Liver (tissue), 9 donors: ENCODE measurements around the gene GNB1L. TPM values are rescaled to one million over a fixed set of nuclear protein-coding genes. Genes with fewer than 3 reads are reported as not detected.
A peak's percentile ranks its signal among the peaks of the same experiment; 100 is the strongest.

Experiments used
- DNase-seq: peaks from one replicate; pipeline ENCODE4 v3.0.0-alpha.2; 2017; ENCODE audit warnings: low spot score
- H3K27ac ChIP-seq, 2 donors: one replicate each; pipeline ENCODE4 v1.7.0; 2013; ENCODE audit warnings: inconsistent platforms in 2 of 2, low read length in 2 of 2, control low read depth in 1 of 2, low read depth in 1 of 2, mild to moderate bottlenecking in 1 of 2
- H3K27me3 ChIP-seq, 4 donors: one replicate each; pipeline versions ENCODE4 v1.6.1 to v1.7.0; 2013; ENCODE audit warnings: low read length in 3 of 4, inconsistent platforms in 1 of 4, mild to moderate bottlenecking in 1 of 4, moderate library complexity in 1 of 4; ENCODE audit not compliant: control insufficient read depth in 4 of 4, insufficient read depth in 4 of 4
- H3K36me3 ChIP-seq, 4 donors: one replicate each; pipeline versions ENCODE4 v1.6.1 to v1.7.0; 2013; ENCODE audit warnings: low read length in 3 of 4, mild to moderate bottlenecking in 3 of 4, low read depth in 1 of 4, moderate library complexity in 1 of 4; ENCODE audit not compliant: control insufficient read depth in 4 of 4, insufficient read depth in 3 of 4
- H3K4me1 ChIP-seq, 4 donors: one replicate each; pipeline versions ENCODE4 v1.6.1 to v1.7.0; 2013; ENCODE audit warnings: low read length in 3 of 4, mild to moderate bottlenecking in 3 of 4, moderate library complexity in 1 of 4; ENCODE audit not compliant: control insufficient read depth in 4 of 4, insufficient read depth in 4 of 4
- H3K4me3 ChIP-seq, 3 donors: one replicate each; pipeline versions ENCODE4 v1.6.1 to v1.7.0; 2013; ENCODE audit warnings: low read length in 3 of 3, control low read depth in 1 of 3, low read depth in 1 of 3, mild to moderate bottlenecking in 1 of 3
- H3K9ac ChIP-seq, 2 donors: one replicate each; pipeline ENCODE4 v1.7.0; 2013; ENCODE audit warnings: low read length in 2 of 2, mild to moderate bottlenecking in 2 of 2, moderate library complexity in 2 of 2, control low read depth in 1 of 2, low read depth in 1 of 2
- H3K9me3 ChIP-seq, 4 donors: one replicate each; pipeline versions ENCODE4 v1.6.1 to v1.7.0; 2013; ENCODE audit warnings: low read length in 3 of 4; ENCODE audit not compliant: control insufficient read depth in 4 of 4
- EGR1 ChIP-seq, 2 donors: IDR thresholded peaks; 2 replicates each; pipeline ENCODE4 v1.6.1; 2016 to 2018; ENCODE audit warnings: antibody characterized with exemption in 2 of 2, low read depth in 2 of 2
- FOXA1 ChIP-seq: IDR thresholded peaks from 2 replicates; pipeline ENCODE4 v1.6.1; 2016; ENCODE audit warnings: antibody characterized with exemption
- HNF4A ChIP-seq, 2 donors: conservative IDR thresholded peaks; 2 replicates each; pipeline ENCODE4 v1.6.1; 2016; ENCODE audit warnings: antibody characterized with exemption in 2 of 2, mild to moderate bottlenecking in 2 of 2
- HNF4G ChIP-seq: IDR thresholded peaks from 2 replicates; pipeline ENCODE4 v1.6.1; 2016; ENCODE audit warnings: antibody characterized with exemption
- JUND ChIP-seq, 2 donors: IDR thresholded peaks; 2 replicates each; pipeline ENCODE4 v1.6.1; 2016; ENCODE audit warnings: antibody characterized with exemption in 2 of 2
- RAD21 ChIP-seq, 2 donors: IDR thresholded peaks; 2 replicates each; pipeline ENCODE4 v1.6.1; 2016; ENCODE audit warnings: antibody characterized with exemption in 2 of 2, mild to moderate bottlenecking in 2 of 2
- RXRA ChIP-seq, 2 donors: IDR thresholded peaks; 2 replicates each; pipeline ENCODE4 v1.6.1; 2017 to 2018; ENCODE audit warnings: antibody characterized with exemption in 2 of 2, mild to moderate bottlenecking in 1 of 2
- SP1 ChIP-seq: IDR thresholded peaks from 2 replicates; pipeline ENCODE4 v1.6.1; 2018; ENCODE audit warnings: antibody characterized with exemption, mild to moderate bottlenecking
- TAF1 ChIP-seq: conservative IDR thresholded peaks from 2 replicates; pipeline ENCODE4 v1.6.1; 2016; ENCODE audit warnings: antibody characterized with exemption, mild to moderate bottlenecking
- YY1 ChIP-seq: IDR thresholded peaks from 2 replicates; pipeline ENCODE4 v1.6.1; 2016; ENCODE audit warnings: antibody characterized with exemption, mild to moderate bottlenecking
- WGBS: extraction: QIAGEN DNeasy Blood & Tissue Kit; methylation state at CpG from one replicate; pipeline ENCODE4 v1.1.7; 2013; 5-methylcytosine and 5-hydroxymethylcytosine counted together
- polyA plus RNA-seq, 2 donors: library from polyadenylated mRNA; stranded (reverse) in 1 of 2; unstranded in 1 of 2; fragments of 200-250 nt in 1 of 2; fragments of >200 nt in 1 of 2; fragmentation: Nextera tagmentation in 1 of 2; extraction: Ambion mirVana in 1 of 2; gene quantifications; one replicate each; pipeline versions ENCODE4 v1.2.1 to v1.2.3, GENCODE V29; 2013 to 2015
- total RNA-seq, 2 donors: library from RNA; depleted of rRNA; stranded (reverse); fragments of >200 nt; gene quantifications; one replicate each; pipeline ENCODE4 v1.2.3, GENCODE V29; 2014
- TF ChIP-seq, protein P1 (sequence below): IDR thresholded peaks from 2 replicates; pipeline ENCODE4 v1.6.1; 2016; ENCODE audit warnings: antibody characterized with exemption
- TF ChIP-seq, protein P2 (sequence below): IDR thresholded peaks from 2 replicates; pipeline ENCODE4 v1.6.1; 2016; ENCODE audit warnings: antibody characterized with exemption, mild to moderate bottlenecking
- TF ChIP-seq, protein P3 (sequence below): fragments of 150-350 bp; IDR thresholded peaks from 2 replicates; pipeline ENCODE4 v1.5.1; 2017; ENCODE audit warnings: improper control_type of control experiment, low read depth, low read length; ENCODE audit not compliant: missing input control
- donor health status: healthy.
- donor health status: healthy.
- donor health status: healthy.
- donor health status: healthy.
- donor health status: healthy.

The GNB1L gene, protein sequence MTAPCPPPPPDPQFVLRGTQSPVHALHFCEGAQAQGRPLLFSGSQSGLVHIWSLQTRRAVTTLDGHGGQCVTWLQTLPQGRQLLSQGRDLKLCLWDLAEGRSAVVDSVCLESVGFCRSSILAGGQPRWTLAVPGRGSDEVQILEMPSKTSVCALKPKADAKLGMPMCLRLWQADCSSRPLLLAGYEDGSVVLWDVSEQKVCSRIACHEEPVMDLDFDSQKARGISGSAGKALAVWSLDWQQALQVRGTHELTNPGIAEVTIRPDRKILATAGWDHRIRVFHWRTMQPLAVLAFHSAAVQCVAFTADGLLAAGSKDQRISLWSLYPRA
- total RNA-seq: 1 to 10 TPM; 1.5 to 1.9 TPM
- 1 to 10 TPM; 2.0 to 3.6 TPM for polyA plus RNA-seq

DNA sequence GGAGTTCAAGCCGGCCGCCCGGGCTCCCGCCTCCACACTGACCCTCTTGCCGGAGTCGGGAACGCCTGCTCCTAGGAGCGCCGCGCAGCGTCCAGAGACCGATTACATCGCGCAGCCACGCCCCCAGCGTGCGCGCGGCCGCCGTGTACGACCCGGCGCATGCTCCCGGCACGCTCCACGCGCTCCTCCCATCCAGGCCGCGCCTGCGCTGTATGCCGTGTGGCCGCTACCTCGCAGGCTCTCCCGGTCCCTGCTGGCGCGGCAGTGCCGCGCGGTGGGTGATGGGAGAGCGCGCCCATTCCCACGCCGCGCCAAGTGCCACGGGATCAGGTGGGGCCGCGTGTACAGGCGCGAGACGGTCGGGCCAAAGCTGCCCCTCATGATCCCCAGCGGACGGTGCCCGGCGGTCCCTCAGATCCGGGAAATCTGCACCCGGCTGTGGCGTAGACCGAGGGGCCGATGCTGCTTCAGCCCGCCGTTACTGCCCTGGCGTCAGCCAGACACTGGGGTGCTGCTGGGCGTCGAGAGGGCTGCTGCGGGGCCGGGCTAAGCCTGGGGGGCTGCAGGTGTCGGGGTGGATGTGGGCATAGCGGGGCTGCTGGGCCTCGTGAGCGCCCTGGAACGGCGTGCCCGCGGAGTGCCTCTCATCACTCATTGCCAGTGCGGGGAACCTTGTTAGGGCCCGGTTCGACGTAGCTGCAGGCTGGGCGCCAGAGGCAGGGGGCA is at the start of gene GNB1L, which contains the start of gene RTL10:
Gene GNB1L, minus strand, starts transcription at position 97 of the 726 bp plus-strand sequence. CDS start 33,519 bp downstream, outside the sequence.
Gene RTL10, minus strand, starts transcription at position 97 of the 726 bp plus-strand sequence. CDS start 2,613 bp downstream, outside the sequence.
- no peaks in the 10 kb centered on the region for H3K9me3 ChIP-seq
- WGBS: under 1% methylated on average over 81 of the region's 81 CpGs
- H3K27ac ChIP-seq: peak within 1 kb of the TSS; percentile 91 to 95
- H3K4me3 ChIP-seq: peak within 1 kb of the TSS; percentile 71 to 91 (median 78)
- H3K9ac ChIP-seq: peak within 1 kb of the TSS; percentile 51 to 73
- no peaks in the 10 kb centered on the region for H3K27me3 ChIP-seq
- peak; percentile 96 for DNase-seq
- TF ChIP-seq YY1 (peak; percentile 51), SP1 (peak; percentile 51), JUND (IDR thresholded peaks at IDR 0.05) (no peak), RAD21 (IDR thresholded peaks at IDR 0.05) (peak; percentile 27 to 61), HNF4A (conservative IDR thresholded peaks at IDR 0.05) (peak in 1 of 2 donors; percentile 29), RXRA (IDR thresholded peaks at IDR 0.05) (no peak), TAF1 (peak; percentile 52), EGR1 (IDR thresholded peaks at IDR 0.05; ENCODE audit: low read depth in 2 of 2) (no peak), HNF4G (no peak)
- TF ChIP-seq, protein P1, sequence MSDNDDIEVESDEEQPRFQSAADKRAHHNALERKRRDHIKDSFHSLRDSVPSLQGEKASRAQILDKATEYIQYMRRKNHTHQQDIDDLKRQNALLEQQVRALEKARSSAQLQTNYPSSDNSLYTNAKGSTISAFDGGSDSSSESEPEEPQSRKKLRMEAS: no peak
- TF ChIP-seq, protein P2, sequence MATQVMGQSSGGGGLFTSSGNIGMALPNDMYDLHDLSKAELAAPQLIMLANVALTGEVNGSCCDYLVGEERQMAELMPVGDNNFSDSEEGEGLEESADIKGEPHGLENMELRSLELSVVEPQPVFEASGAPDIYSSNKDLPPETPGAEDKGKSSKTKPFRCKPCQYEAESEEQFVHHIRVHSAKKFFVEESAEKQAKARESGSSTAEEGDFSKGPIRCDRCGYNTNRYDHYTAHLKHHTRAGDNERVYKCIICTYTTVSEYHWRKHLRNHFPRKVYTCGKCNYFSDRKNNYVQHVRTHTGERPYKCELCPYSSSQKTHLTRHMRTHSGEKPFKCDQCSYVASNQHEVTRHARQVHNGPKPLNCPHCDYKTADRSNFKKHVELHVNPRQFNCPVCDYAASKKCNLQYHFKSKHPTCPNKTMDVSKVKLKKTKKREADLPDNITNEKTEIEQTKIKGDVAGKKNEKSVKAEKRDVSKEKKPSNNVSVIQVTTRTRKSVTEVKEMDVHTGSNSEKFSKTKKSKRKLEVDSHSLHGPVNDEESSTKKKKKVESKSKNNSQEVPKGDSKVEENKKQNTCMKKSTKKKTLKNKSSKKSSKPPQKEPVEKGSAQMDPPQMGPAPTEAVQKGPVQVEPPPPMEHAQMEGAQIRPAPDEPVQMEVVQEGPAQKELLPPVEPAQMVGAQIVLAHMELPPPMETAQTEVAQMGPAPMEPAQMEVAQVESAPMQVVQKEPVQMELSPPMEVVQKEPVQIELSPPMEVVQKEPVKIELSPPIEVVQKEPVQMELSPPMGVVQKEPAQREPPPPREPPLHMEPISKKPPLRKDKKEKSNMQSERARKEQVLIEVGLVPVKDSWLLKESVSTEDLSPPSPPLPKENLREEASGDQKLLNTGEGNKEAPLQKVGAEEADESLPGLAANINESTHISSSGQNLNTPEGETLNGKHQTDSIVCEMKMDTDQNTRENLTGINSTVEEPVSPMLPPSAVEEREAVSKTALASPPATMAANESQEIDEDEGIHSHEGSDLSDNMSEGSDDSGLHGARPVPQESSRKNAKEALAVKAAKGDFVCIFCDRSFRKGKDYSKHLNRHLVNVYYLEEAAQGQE: peak; percentile 20
- peaks cover 10 to 27% (median 24%) of the 10 kb centered on the region in 4 donors for H3K4me1 ChIP-seq
- H3K36me3 ChIP-seq: peaks cover 0 to 13% (median 9%) of the 10 kb centered on the region in 4 donors

DNA sequence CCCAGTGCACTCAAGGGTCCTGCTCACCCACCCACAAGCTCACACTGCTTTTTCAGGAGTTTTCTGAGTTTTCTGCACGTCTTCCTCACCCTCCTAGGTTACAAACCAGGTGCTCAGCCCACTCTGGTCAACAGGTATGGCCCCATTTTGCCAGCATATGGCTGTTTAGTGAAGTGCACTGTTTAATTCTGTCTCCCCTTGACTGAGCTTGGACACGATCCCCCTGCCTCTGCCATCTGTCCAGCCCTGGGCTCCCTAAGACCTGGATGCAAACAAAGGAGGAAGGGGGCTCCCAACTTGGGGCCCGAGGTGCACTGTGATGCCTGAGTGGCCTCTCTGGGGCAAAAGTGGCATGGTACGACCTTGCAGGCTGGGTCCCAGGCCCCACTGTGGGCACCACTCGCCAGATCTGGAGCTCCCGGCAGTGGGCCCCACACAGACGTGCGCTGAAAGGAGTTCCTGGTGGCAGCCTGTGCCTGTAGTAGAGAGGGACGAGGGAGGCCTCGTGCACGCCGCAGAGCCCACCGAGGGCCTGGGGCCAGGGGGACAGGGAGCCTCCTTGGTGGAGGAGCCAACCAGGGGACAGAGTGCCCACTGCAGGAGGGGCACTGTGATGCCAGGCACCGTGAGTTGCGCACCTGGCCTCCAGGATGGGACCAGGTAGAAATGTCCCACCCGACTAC is 49.6 kb upstream of the GNB1L start:
- Histone ChIP-seq H3K9ac (no peak overlapping the region), H3K9me3 (no peaks in the 10 kb centered on the region), H3K4me1 (peaks cover 0 to 4% (median 1%) of the 10 kb centered on the region in 4 donors), H3K4me3 (no peak overlapping the region), H3K27me3 (no peaks in the 10 kb centered on the region), H3K36me3 (peaks cover 3 to 19% (median 9%) of the 10 kb centered on the region in 4 donors), H3K27ac (no peak overlapping the region)
- no peak for DNase-seq
- WGBS: 89% methylated on average over 16 of the region's 16 CpGs
- no peak for TF ChIP-seq RXRA (IDR thresholded peaks at IDR 0.05)
- TF ChIP-seq FOXA1: no peak
- TF ChIP-seq, protein P3, sequence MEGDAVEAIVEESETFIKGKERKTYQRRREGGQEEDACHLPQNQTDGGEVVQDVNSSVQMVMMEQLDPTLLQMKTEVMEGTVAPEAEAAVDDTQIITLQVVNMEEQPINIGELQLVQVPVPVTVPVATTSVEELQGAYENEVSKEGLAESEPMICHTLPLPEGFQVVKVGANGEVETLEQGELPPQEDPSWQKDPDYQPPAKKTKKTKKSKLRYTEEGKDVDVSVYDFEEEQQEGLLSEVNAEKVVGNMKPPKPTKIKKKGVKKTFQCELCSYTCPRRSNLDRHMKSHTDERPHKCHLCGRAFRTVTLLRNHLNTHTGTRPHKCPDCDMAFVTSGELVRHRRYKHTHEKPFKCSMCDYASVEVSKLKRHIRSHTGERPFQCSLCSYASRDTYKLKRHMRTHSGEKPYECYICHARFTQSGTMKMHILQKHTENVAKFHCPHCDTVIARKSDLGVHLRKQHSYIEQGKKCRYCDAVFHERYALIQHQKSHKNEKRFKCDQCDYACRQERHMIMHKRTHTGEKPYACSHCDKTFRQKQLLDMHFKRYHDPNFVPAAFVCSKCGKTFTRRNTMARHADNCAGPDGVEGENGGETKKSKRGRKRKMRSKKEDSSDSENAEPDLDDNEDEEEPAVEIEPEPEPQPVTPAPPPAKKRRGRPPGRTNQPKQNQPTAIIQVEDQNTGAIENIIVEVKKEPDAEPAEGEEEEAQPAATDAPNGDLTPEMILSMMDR: no peak
- no peak for TF ChIP-seq HNF4G
- TF ChIP-seq YY1: no peak
